Measurements from ENCODE around the gene MT1X.
"Not testable (repeated sequence)": the region's sequence is repeated elsewhere in the genome, so short reads cannot be mapped to it uniquely, and the experiment has no call there.

Gene MT1X

DNA sequence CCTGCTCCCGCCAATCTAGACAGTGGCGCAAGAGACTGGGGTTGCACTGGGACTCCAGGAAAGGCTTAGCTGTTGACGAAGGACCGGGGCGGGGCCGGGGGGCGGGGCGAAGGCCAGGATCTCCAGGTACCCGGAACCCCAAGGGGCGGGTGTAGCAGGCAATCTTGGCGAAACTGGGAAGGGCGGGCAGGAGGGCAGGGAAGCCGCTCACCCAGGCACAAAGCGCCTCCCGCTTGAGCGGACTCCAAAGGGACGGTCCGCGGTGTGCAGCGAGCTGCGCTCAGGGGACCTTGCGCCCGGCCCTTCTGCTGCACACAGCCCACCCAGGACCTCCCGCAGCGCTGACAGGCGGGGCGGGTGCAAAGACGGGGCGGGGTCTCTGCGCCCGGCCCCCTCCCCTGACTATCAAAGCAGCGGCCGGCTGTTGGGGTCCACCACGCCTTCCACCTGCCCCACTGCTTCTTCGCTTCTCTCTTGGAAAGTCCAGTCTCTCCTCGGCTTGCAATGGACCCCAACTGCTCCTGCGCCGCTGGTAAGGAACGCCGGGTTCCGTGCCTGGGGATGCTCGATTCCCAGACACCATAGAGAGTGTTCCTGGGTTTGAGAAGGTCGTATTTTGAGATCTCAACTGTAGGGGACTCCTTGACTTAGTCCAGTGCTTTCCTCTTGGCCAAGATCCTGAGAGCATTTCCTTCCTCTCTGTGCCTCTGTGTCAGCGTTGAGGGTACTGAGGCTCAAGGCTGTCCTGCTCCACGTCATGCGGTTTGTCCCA lies 24.5 kb upstream of the MT1X start, which contains the start of gene MT1F:
Gene MT1F (plus strand): TSS at position 405 of the 772 bp plus-strand sequence. CDS start 100 bp downstream, at position 505.
- DNase-seq = no peak

GRCh38 chr16:56658327-56658875 lies 23.9 kb upstream of the MT1X start:
- no peak for DNase-seq

GRCh38 chr16:56662357-56663354 lies 19.6 kb upstream of the MT1X start:
- no peak for DNase-seq

DNA sequence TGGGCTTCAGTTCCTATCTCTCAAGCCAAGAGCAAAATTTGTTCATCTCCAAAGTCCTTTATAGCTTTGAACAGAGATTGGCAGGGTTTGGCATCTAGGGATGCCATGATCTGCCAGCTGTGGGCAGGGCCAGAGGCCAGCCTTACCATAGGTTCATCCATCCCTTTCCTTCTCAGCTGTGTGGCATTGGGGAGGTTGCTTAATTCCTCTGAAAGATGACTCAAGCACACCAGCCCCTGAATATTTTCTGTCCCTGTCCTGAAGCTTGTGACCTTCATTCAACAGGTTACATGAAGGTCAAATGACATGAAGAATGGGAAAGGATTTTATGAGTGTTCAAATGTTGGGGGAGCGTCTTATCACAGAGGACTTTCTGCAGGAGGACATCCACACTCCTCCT lies 17.8 kb upstream of the MT1X start:
- no peak for DNase-seq

GRCh38 chr16:56665286-56666261 lies 16.7 kb upstream of the MT1X start:
- DNase-seq = not testable (repeated sequence)

- DNase-seq = no peak
Observed at GRCh38 chr16:56667581-56668571, 14.4 kb upstream of the MT1X start, which contains the start of gene MT1G. Gene MT1G (minus strand): TSS chr16:56668065. CDS start chr16:56667993, 72 bp downstream.

DNA sequence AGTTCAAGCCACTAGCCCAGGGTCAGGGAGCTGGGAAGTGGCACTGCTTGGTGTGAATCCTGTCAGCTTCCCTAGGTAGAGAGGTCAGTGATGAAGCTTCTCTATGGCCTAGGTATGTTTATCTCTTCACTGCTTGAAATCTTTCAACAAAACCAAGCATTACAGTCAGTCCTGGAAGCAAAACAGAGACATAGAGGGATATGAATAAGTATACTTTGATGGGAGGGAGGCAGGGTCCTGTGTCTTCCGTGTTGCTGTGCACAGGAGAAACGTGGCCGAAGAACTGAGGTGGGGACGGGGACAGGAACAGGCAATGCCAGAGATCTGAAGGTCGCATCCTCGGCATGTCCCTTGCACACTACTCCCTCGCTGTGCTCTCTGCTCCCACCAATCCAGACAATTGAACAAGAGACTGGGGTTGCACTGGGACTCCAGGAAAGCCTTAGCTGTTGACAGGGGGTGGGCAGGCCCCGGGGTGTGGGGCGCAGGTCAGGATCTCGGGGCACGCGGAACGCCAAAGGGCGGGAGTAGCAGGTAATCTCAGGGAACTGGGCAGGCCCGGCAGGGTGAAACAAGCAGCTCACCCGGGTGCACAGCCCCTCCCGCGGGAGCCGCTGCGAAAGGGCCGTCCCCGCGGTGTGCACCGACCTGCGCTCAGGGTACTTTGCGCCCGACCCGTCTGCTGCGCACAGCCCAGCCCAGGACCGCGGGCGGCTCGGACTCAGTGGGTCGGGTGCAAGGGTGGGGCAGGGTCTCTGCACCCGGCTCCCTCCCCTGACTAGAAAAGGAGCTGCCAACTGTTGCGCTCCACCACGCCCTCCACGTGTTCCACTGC lies 13.0 kb upstream of the MT1X start, which contains the start of gene MT1H:
Gene MT1H (plus strand): TSS at position 810 of the 835 bp plus-strand sequence. CDS start 71 bp downstream, outside the sequence.
- DNase-seq = no peak

- DNase-seq = no peak
Observed at GRCh38 chr16:56669840-56670619, 12.2 kb upstream of the MT1X start.

DNA sequence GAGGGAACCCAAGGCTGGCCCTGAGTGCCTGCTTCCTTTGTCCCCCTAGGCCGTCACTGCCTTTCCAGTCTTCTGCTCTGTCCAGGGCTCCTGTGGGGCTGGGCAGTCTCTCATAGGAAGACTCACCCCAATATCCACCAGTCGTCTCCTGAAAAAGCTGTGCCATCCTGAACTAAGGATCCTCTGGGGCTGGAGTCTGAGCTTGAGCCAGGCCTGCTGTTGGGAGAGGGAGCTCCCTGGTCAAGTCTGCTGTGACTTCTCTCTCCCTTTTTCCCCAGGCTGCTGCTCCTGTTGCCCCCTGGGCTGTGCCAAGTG lies 11.7 kb upstream of the MT1X start:
- no peak for DNase-seq

DNA sequence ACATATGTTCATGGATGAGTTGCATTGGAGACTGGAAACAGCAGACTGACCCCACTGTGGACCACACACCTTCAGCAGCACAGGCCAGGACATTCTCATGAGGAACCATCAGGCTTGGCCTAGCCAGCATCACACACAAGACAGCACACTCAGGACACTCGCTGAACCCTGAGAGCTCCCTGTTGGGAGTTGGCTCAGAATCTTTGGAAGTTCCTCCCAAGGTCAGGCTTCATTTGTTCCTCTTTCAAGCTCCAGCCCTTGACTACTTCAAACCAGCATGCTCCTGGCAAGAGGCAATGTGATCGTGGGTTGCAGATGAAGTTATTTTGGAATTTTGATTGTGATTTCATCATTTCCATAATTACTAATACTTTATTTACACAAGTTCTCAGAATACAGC lies 10.6 kb upstream of the MT1X start:
- DNase-seq = not testable (repeated sequence)

DNA sequence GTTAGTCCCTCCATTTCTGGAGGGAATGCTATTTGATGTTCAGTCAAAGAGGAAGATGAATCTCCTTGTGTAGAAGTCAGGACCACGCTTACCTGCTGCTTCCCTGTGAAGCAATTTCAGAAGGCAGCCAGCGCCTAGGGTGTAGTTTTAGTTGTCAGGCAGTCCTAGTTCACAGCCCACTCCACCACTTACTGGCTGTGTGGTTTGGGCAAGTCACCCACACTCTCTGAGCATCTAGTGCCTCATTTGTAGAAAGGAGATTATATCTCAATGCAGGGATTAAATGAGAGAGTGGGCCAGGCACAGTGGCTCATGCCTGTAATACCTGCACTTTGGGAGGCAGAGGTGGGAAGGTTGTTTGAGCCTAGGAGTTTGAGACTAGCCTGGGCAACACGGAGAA lies 10.1 kb upstream of the MT1X start:
- not testable (repeated sequence) for DNase-seq

DNA sequence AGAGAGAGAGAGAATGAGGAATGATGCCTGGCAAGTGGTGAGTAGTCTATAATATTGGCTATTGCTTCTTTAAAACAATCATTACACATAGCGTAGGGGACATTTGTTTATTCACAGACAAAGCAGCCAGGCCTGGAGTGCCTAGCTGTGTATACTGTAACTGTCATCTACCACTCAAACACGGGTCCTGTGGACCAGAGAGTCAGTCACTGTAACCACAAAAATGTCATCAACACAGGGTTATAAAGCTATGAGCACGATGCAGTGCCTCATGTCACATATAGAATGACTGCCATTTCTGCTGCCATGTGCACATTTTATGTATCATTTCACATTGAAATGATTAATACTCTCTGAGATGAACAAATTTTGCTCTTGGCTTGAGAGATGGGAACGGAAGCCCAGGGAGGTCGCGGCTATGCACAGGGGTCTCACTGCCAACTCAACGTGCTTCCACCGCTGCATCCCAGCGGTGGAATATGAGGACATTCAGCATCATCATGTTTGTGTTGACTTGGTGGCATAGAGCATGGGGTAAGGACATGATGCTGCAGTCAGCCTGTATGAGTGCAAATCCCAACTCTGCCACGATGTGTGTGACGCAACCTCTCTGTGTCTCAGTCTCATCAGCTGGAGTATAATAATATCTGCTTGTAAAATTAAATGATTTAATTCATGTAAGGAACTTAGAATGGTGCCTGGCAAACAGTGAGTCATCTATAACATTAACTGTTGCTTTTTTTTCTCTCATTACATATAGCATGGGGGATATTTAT lies 9.3 kb upstream of the MT1X start:
- DNase-seq = no peak

GRCh38 chr16:56673921-56674320 lies 8.3 kb upstream of the MT1X start:
- DNase-seq = no peak

DNA sequence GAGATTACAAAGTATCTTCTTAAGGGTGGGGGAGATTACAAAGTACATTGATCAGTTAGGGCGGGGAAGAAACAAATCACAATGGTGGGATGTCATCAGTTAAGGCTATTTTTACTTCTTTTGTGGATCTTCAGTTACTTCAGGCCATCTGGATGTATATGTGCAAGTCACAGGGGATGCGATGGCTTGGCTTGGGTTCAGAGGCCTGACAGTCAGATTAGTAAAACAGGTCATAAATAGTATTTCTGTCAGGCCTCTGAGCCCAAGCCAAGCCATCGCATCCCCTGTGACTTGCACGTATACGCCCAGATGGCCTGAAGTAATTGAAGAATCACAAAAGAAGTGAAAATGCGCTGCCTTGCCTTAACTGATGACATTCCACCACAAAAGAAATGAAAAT lies 7.7 kb upstream of the MT1X start:
- DNase-seq = not testable (repeated sequence)

GRCh38 chr16:56675685-56676210 lies 6.5 kb upstream of the MT1X start:
- no peak for DNase-seq

- DNase-seq = no peak
Observed at GRCh38 chr16:56677474-56677873, 4.8 kb upstream of the MT1X start.

DNA sequence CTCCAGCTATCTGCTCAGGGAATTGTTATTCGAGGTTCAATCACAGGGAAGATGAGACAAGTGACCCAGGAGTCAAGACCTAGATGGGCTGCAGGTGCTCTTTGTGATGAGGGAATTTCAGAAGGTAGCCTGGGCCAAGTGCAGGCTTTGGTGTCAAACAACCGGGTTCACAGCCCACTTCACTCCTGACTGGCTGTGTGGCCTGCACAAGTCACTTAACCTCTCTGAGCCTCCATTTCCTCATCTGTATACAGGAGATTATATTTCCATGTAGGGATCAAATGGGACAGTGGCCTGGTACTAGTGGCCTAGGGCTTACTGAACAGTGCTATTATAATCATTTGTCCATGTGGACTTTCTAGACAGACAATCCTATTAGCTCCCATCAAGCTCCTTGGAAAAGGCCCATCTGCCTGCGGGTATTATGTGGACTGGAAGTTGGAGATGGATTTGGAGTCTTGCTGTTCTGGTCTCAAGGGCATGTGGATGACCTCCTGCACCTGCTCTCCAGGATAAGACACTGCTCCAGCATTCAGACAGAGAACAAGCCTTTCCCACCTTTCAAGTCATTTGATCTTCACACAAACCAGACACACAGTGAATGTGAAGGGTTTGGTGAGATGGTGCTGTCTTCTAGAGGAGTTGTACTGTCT lies 3.1 kb upstream of the MT1X start:
- no peak for DNase-seq
